HepG2 (cell line): Measurements from ENCODE around the gene EGR4. TPM values are rescaled to one million over a fixed set of nuclear protein-coding genes. Genes with fewer than 3 reads are reported as not detected.
A peak's percentile ranks its signal among the peaks of the same experiment; 100 is the strongest.

ENCODE experiments used
- DDIT3 ChIP-seq: sonication (generic); formaldehyde crosslinking; IDR thresholded peaks from 2 replicates; pipeline ENCODE4 v1.4.0; 2020; ENCODE audit warnings: mild to moderate bottlenecking, missing genetic modification reagents
- DR1 ChIP-seq: sonication (generic); formaldehyde crosslinking; IDR thresholded peaks from 2 replicates; pipeline ENCODE4 v1.8.0; 2021; ENCODE audit warnings: mild to moderate bottlenecking, missing genetic modification reagents, inconsistent platforms
- FOXO1 ChIP-seq: sonication (generic); formaldehyde crosslinking; IDR thresholded peaks from 2 replicates; pipeline ENCODE4 v1.4.0; 2020; ENCODE audit warnings: missing genetic modification reagents
- HDAC2 ChIP-seq: sonication (generic); formaldehyde crosslinking; IDR thresholded peaks from 2 replicates; pipeline ENCODE4 v1.4.0; 2020; ENCODE audit warnings: missing genetic modification reagents
- HNF1B ChIP-seq: sonication (generic); formaldehyde crosslinking; IDR thresholded peaks from 2 replicates; pipeline ENCODE4 v1.5.1; 2020; ENCODE audit warnings: mild to moderate bottlenecking, moderate library complexity, missing genetic modification reagents
- HNF4G ChIP-seq, 2 experiments: sonication (generic) in 1 of 2; formaldehyde crosslinking in 1 of 2; IDR thresholded peaks; 2 replicates each; pipeline versions ENCODE4 v1.4.0 to v1.6.1; 2011 to 2020; ENCODE audit warnings: borderline replicate concordance in 2 of 2, low read depth in 2 of 2, mild to moderate bottlenecking in 2 of 2, low read length in 1 of 2, missing genetic modification reagents in 1 of 2, moderate library complexity in 1 of 2
- IRF9 ChIP-seq: sonication (generic); formaldehyde crosslinking; IDR thresholded peaks from 2 replicates; pipeline ENCODE4 v1.8.0; 2022; ENCODE audit warnings: missing genetic modification reagents, mild to moderate bottlenecking, borderline replicate concordance
- ISL2 ChIP-seq: sonication (generic); formaldehyde crosslinking; IDR thresholded peaks from 2 replicates; pipeline ENCODE4 v1.5.0; 2020; ENCODE audit warnings: missing genetic modification reagents
- KDM3A ChIP-seq: IDR thresholded peaks from 2 replicates; pipeline ENCODE4 v1.6.1; 2018; ENCODE audit warnings: low read depth, missing compliant biosample characterization
- MAX ChIP-seq: IDR thresholded peaks from 2 replicates; pipeline ENCODE4 v1.6.1; 2012; ENCODE audit warnings: inconsistent platforms
- NCOR1 ChIP-seq: fragments of 200-600 bp; sonication (generic); IDR thresholded peaks from 2 replicates; pipeline ENCODE4 v1.7.0; 2017; ENCODE audit warnings: antibody characterized with exemption, low read length, borderline replicate concordance
- NR2F2 ChIP-seq: IDR thresholded peaks from 2 replicates; pipeline ENCODE4 v1.6.1; 2012; ENCODE audit warnings: low read depth, inconsistent platforms, borderline replicate concordance
- PATZ1 ChIP-seq: sonication (generic); formaldehyde crosslinking; IDR thresholded peaks from 2 replicates; pipeline ENCODE4 v1.4.0; 2020; ENCODE audit warnings: missing genetic modification reagents
- RFXANK ChIP-seq: IDR thresholded peaks from 2 replicates; pipeline ENCODE4 v1.6.1; 2016
- RXRB ChIP-seq: IDR thresholded peaks from 2 replicates; pipeline ENCODE4 v1.6.1; 2016; ENCODE audit warnings: borderline replicate concordance, missing genetic modification reagents, missing compliant biosample characterization
- SP5 ChIP-seq: IDR thresholded peaks from 2 replicates; pipeline ENCODE4 v1.6.1; 2016; ENCODE audit warnings: low read depth, borderline replicate concordance
- SSRP1 ChIP-seq: IDR thresholded peaks from 2 replicates; pipeline ENCODE4 v1.6.1; 2016; ENCODE audit warnings: control low read depth
- ZNF17 ChIP-seq: sonication (generic); formaldehyde crosslinking; IDR thresholded peaks from 2 replicates; pipeline ENCODE4 v1.5.0; 2020; ENCODE audit warnings: mild to moderate bottlenecking, missing genetic modification reagents
- ZNF550 ChIP-seq: sonication (generic); formaldehyde crosslinking; IDR thresholded peaks from 2 replicates; pipeline ENCODE4 v1.4.0; 2020; ENCODE audit warnings: mild to moderate bottlenecking, missing genetic modification reagents, borderline replicate concordance
- ZNF644 ChIP-seq: IDR thresholded peaks from 2 replicates; pipeline ENCODE4 v1.6.1; 2016; ENCODE audit warnings: low read depth
- ZNF782 ChIP-seq: sonication (generic); formaldehyde crosslinking; IDR thresholded peaks from 2 replicates; pipeline ENCODE4 v1.4.0; 2020; ENCODE audit warnings: missing genetic modification reagents, mild to moderate bottlenecking, borderline replicate concordance
- ZNF790 ChIP-seq: sonication (generic); formaldehyde crosslinking; IDR thresholded peaks from 2 replicates; pipeline ENCODE4 v1.8.0; 2022; ENCODE audit warnings: missing genetic modification reagents, mild to moderate bottlenecking, borderline replicate concordance
- ZNF792 ChIP-seq: IDR thresholded peaks from 2 replicates; pipeline ENCODE4 v1.6.1; 2016
- ZNF800 ChIP-seq: sonication (generic); formaldehyde crosslinking; IDR thresholded peaks from 2 replicates; pipeline ENCODE4 v1.4.0; 2020; ENCODE audit warnings: missing genetic modification reagents
- polyA plus RNA-seq, 8 experiments: library from polyadenylated mRNA; depleted of rRNA in 3 of 8; stranded (reverse) in 7 of 8; unstranded in 1 of 8; fragments of >200 nt; fragmentation: Illumina TruSeq in 4 of 8; extraction: Trizol in 4 of 8; gene quantifications; 2 replicates each; pipeline versions ENCODE4 v1.2.1 to v1.2.3, GENCODE V29; 2011 to 2016; ENCODE audit warnings: low read depth in 4 of 8, missing spikeins in 1 of 8, mixed read lengths in 1 of 8; ENCODE audit not compliant: insufficient read depth in 1 of 8
- total RNA-seq, 5 experiments: library from RNA; depleted of rRNA; stranded (reverse); fragments of >200 nt; fragmentation: Illumina TruSeq; extraction: Trizol; gene quantifications; 2 replicates each; pipeline ENCODE4 v1.2.3, GENCODE V29; 2016; ENCODE audit warnings: low read depth in 1 of 5

The EGR4 gene
- total and polyA plus RNA-seq, 2 of the 13 experiments (the other 11 are each of a cell fraction or from before 2014, with no cell fraction given), result not detected

GRCh38 chr2:73262108-73262651 lies 31.2 kb downstream of the EGR4 start (continued):
- TF ChIP-seq HNF1B (CRISPR knock-in tag) (peak; percentile 50; the same call in 1 of the 2 replicates), ISL2 (CRISPR knock-in tag) (peak; percentile 82), ZNF550 (no peak), KDM3A (CRISPR knock-in tag) (no peak), ZNF782 (CRISPR knock-in tag) (peak; percentile 30; the same call in 1 of the 2 replicates), MAX (peak; percentile 56), HNF4G (IDR thresholded peaks at IDR 0.05; ENCODE audit: borderline replicate concordance, low read depth, low read length) (peak; percentile 88), HNF4G (CRISPR knock-in tag; IDR thresholded peaks at IDR 0.05; ENCODE audit: borderline replicate concordance, low read depth) (no peak; the same call in 1 of the 2 replicates), NCOR1 (peak; percentile 64; the same call in 1 of the 2 replicates), IRF9 (CRISPR knock-in tag) (no peak), RFXANK (CRISPR knock-in tag) (no peak), DDIT3 (CRISPR knock-in tag) (no peak), SP5 (peak; percentile 80), DR1 (CRISPR knock-in tag) (no peak), ZNF644 (CRISPR knock-in tag) (peak; percentile 61), ZNF800 (peak; percentile 46; the same call in 1 of the 2 replicates), PATZ1 (CRISPR knock-in tag) (peak; percentile 63), SSRP1 (CRISPR knock-in tag) (0 out of 2 replicates have a peak, but pooled peaks have one; percentile 56), ZNF17 (CRISPR knock-in tag) (0 out of 2 replicates have a peak, but pooled peaks have one; percentile 52), RXRB (CRISPR knock-in tag) (peak; percentile 89), ZNF790 (CRISPR knock-in tag) (no peak), NR2F2 (peak; percentile 84), HDAC2 (CRISPR knock-in tag) (peak; percentile 95), ZNF792 (CRISPR knock-in tag) (peak; percentile 80; the same call in 1 of the 2 replicates), FOXO1 (CRISPR knock-in tag) (peak; percentile 93)
